ENCODE measurements around the gene TRPV4. TPM values are rescaled to one million over a fixed set of nuclear protein-coding genes. Genes with fewer than 3 reads are reported as not detected.
A peak's percentile ranks its signal among the peaks of the same experiment; 100 is the strongest.

Gene TRPV4
- total and polyA plus RNA-seq, 2 donors (not counting 3 experiments of a cell fraction or from before 2014, with no cell fraction given), result 8.8 to 22.3 TPM

- dilution Hi-C loops (cut with MboI; ENCODE audit: extremely low pct_ligation_motif_present, low sequenced_read_pairs), result no loop called here
- POLR2A ChIA-PET, result no interaction called here
- FAIRE-seq, result peak; percentile 4
These were observed 4.3 kb downstream of the TRPV4 start for GRCh38 chr12:109828754-109829511.

More at GRCh38 chr12:109828754-109829511, 4.3 kb downstream of the TRPV4 start:
- Histone ChIP-seq H3K9ac (replicated peaks; ENCODE audit: extremely low read depth, insufficient read depth, low read length) (no peak overlapping the region), H2AFZ (ENCODE audit: low read depth, low read length) (no peak overlapping the region), H3K27ac (ENCODE audit: insufficient read depth, low read depth, low read length) (peak overlapping the region; percentile 32), H3K9me3 (replicated peaks; ENCODE audit: control insufficient read depth, insufficient read depth, low read length) (no peaks in the 10 kb centered on the region), H3K27me3 (ENCODE audit: control insufficient read depth in 2 of 2, insufficient read depth in 2 of 2, low read length in 2 of 2) (no peaks in the 10 kb centered on the region), H3K36me3 (ENCODE audit: control insufficient read depth in 2 of 2, extremely low read depth in 1 of 2, insufficient read depth in 2 of 2, low read length in 2 of 2) (no peaks in the 10 kb centered on the region), H3K4me2 (ENCODE audit: insufficient read depth, low read length) (no peak overlapping the region), H4K20me1 (replicated peaks; ENCODE audit: control insufficient read depth, extremely low read depth, insufficient read depth, low read length) (no peaks in the 10 kb centered on the region), H3K4me1 (ENCODE audit: control insufficient read depth, extremely low read depth, insufficient read depth, low read length) (peaks cover 14% of the 10 kb centered on the region), H3K9me1 (replicated peaks; ENCODE audit: control insufficient read depth, extremely low read depth, insufficient read depth, low read length) (no peaks in the 10 kb centered on the region), H3K79me2 (ENCODE audit: control insufficient read depth, insufficient read depth, low read length) (no peaks in the 10 kb centered on the region), H3K4me3 (replicated peaks in 1 of 3; ENCODE audit: insufficient read depth in 1 of 3, low read depth in 1 of 3, low read length in 3 of 3) (no peak overlapping the region)
- no peak for DNase-seq (ENCODE audit: low read depth, low spot score)
- TF ChIP-seq GATA2 (IDR thresholded peaks at IDR 0.05; ENCODE audit: insufficient read depth, insufficient read length, low read depth, low read length) (no peak), MAX (IDR thresholded peaks at IDR 0.05; ENCODE audit: insufficient read depth, insufficient read length) (no peak), JUN (IDR thresholded peaks at IDR 0.05; ENCODE audit: borderline replicate concordance, insufficient read depth, insufficient read length, low read depth) (no peak), POLR2A (IDR thresholded peaks at IDR 0.05; ENCODE audit: low read depth, low read length) (no peak), MYC (IDR thresholded peaks at IDR 0.05; ENCODE audit: low read depth, low read length) (no peak), CTCF (IDR thresholded peaks at IDR 0.05; ENCODE audit: extremely low read depth in 1 of 2, insufficient read depth in 1 of 2, low read depth in 1 of 2, low read length in 2 of 2) (no peak), EZH2 (IDR thresholded peaks at IDR 0.05; ENCODE audit: borderline replicate concordance, low read depth, low read length, severe bottlenecking) (no peak), FOS (IDR thresholded peaks at IDR 0.05; ENCODE audit: borderline replicate concordance, insufficient read depth, low read length) (no peak), POLR2AphosphoS5 (IDR thresholded peaks at IDR 0.05; ENCODE audit: insufficient read depth, low read depth, low read length) (no peak)
- BruUV-seq (replicated peaks), result no TSS peak
- intact Hi-C loops (cut with micrococcal nuclease), result no loop called here
- CTCF ChIA-PET, result interaction anchor here (1.1 to 6.5 kb wide), 4 partner anchors 10 to 24 kb away, joined by 3 to 45 read pairs (median 12); no protein-coding TSS in a partner anchor

Data from endothelial cell of umbilical vein (primary cell).